ENCODE results near the gene ARID3A.
A peak's percentile ranks its signal among the peaks of the same experiment; 100 is the strongest.
"Not testable (repeated sequence)": the region's sequence is repeated elsewhere in the genome, so short reads cannot be mapped to it uniquely, and the experiment has no call there.

ARID3A gene

DNA sequence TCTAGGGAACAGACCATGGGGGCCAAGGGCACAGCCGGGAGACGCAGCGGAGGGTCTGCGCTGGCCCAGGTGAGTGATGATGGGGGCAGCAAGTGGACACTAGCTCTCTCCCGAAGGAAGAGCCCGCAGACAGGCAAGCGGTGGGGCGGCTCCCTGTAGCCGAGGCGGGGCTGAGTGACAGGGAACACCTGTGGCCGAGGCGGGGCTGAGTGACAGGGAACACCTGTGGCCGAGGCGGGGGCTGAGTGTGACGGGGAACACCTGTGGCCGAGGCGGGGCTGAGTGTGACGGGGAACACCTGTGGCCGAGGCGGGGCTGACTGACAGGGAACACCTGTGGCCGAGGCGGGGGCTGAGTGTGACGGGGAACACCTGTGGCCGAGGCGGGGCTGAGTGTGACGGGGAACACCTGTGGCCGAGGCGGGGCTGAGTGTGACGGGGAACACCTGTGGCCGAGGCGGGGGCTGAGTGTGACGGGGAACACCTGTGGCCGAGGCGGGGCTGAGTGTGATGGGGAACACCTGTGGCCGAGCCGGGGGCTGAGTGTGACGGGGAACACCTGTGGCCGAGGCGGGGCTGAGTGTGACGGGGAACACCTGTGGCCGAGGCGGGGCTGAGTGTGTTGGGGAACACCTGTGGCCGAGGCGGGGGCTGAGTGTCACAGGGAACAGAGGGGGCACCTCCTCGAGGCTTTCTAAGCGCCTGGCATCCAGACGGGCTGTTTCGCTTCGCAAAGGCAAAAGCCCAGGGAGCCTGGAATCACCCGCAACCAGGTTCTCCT lies 34.2 kb upstream of the ARID3A start:
- not testable (repeated sequence) for DNase-seq

DNA sequence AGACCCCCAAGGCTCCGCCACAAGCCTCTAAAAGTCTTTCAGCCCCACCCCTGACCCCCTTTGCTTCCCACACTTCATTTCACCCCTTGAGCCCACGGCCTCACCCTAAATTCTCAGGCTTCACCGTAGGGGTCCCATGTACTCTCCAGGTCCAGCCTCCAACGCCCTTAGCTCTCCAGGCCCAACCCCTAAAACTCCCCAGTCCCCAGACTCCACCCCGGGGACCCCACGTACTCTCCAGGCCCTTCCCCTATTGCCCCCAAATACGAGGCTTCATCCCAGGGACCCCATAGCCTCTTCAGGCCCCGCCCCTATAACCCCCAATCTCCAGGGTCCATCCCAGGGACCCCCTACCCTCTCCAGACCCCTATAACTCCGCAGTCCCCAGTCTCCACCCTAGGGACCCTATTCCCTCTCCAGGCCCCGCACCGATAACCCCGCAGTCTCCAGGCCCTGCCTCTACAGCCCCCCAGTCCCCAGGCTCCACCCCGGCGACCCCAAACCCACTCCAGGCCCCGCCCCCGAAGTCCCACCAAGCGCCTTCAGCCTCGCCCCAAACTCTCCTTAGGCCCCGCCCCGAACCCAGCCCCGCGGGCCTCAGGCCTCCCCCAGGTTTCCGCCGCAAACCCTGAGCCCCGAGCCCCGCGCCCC lies 33.5 kb upstream of the ARID3A start:
- DNase-seq, result no peak

DNA sequence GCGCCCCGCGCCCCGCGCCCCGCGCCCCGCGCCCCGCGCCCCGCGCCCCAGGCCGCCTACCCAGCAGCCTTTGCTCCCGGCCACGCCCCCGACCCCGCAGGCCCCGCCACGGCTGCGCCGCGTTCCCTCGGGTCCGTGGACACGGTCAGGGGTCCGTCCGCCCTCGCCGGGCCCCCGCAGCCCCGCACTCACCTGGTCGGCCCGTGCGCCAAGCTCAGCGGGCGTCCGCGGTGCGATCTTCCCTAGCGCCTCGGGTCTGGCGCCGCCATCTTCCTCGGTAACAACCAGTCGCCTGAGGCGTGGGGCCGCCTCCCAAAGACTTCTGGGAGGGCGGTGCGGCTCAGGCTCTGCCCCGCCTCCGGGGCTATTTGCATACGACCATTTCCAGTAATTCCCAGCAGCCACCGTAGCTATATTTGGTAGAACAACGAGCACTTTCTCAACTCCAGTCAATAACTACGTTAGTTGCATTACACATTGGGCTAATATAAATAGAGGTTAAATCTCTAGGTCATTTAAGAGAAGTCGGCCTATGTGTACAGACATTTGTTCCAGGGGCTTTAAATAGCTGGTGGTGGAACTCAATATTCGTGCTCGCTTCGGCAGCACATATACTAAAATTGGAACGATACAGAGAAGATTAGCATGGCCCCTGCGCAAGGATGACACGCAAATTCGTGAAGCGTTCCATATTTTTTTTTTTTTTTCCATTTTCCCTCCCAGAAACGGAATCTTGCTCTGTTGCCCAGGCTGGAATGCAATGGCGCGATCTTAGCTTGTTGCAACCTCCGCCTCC lies 32.7 kb upstream of the ARID3A start, which contains the start of the genes MED16 and RNU6-9:
MED16 (minus strand) TSS at position 294 of the 796 bp plus-strand sequence. CDS start 2,056 bp downstream, outside the sequence.
RNU6-9 (plus strand) TSS at position 591 of the 796 bp plus-strand sequence.
- DNase-seq, result peak; percentile 93

DNA sequence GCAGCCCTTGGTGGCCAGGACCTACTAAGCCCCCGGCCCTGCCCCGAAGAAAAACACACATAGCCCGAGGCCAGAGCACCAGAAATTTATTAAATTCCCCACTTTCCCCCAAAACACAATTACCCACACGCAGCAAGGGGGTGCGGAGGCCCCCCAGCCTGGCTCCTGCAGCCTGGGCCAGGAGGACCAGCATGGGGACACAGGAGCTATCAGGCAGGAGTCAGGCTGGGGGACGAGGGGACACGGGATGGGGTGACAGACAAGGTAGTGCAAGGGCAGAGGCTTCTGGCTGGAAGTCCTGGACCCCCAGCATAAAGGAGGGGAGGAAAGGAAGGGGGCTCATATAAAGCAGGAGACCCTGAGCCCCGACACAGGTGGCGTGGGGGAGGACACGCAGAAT lies 29.4 kb upstream of the ARID3A start:
- DNase-seq, result no peak

DNA sequence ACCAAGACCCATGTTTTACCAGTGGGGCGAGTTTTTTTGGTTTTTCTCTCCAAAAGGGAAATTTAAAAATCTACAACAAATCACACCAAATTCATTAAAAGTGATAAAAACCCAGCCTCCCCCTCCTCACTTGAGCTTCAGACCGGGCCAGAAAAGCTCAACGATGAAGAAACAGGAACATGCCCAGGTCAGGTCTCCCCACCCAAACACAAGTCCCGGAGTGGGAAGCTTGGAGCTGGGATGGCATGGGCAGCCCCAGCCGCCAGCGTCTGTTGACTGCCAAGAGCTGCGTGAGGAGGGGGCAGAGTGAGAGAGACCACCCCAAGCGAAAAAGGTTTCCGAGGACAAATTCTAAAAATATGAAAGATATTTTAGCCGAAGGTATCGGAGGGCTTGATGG lies 28.8 kb upstream of the ARID3A start:
- no peak for DNase-seq

DNA sequence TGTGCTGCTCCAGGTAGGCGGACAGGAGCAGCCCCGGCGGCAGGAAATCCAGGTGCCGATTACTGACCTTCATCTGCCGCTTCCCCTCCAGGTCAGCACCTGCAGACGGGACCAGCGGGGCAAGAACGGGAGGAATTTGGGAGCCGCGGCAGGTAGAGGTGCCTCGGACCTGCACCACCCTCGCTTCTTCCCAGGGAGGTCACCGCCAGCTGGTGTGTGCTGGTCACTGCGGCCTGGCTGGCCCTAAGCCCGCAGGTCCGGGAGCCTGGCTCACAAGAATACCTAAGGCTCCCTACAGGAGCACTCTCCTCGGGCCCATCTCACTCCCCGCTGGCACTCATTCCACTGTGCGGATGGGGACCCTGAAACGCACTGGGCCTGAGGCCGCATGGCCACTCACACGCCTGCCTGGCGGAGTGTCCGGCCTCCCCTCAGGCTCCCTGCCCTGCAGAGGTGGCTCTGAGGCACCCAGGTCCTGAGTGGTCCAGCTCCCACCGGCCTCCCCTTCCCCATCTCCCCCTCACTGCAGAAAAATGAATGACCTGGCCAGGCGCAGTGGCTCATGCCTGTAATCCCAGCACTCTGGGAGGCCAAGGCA lies 28.3 kb upstream of the ARID3A start:
- no peak for DNase-seq

DNA sequence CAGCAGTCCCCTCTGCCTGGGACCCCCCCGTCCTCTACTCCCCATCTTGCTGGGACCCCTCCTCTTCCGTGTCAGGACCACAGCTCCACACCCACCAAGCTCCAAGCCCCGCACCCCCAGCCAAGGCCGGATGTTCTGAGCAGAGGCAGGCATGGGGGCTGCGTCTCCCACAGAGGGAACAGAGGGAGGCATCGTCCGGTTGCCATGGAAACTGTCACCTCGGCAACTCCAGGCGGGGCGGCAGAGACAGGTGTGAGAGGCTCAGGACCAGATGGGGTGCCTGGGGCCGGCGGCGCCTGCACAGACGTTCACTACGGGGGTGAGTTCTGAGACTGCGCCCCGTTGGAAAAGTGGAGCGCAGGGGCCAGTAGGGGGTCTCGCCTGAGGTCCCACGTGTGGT lies 27.2 kb upstream of the ARID3A start:
- DNase-seq, result peak; percentile 62

DNA sequence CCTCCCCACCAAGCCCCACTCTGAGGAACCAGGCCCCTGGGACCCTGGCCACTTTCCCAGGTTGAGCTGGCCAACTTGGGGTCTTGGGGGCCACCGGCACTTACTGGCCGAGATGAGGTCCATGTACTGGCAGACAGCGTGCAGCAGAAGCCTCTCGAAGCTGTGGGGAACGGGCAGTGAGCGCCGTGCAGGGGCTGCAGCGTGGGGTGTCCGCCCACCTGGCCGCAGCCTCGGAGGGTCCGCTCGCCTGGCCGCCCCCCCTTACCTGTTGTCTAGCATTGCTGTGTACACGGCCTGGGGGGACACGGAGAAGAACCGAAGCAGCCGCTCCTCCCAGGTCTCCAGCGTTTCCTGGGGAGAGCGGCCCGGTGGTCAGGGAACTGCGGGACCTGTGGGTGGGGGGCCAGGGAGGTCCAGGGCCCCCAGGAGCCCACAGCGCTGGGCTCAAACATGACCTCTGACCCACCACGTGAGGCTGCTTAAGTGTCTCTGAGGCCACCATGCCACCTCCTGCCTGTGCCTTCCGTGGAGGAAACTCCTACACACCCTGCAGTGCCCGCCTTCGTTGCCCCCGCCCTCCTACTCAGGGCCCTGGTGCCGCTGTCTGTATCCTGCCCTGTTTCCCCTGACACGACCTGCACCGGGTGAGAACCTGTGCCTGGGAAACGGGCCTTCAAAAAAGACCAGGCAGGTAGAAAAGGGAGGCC lies 26.3 kb upstream of the ARID3A start:
- no peak for DNase-seq

DNA sequence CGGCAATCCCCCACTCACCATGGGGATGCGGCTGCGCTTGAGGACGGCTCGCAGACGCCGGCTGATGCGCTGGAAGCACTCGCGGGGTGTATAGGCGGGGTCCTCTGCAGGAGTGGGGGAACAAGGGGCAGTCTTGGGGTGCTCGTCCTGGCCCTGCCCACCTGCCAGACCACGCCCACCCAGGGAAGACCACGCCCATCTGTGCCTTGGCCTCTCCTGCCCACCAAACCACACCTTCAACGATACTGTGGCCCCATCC lies 25.9 kb upstream of the ARID3A start:
- no peak for DNase-seq

DNA sequence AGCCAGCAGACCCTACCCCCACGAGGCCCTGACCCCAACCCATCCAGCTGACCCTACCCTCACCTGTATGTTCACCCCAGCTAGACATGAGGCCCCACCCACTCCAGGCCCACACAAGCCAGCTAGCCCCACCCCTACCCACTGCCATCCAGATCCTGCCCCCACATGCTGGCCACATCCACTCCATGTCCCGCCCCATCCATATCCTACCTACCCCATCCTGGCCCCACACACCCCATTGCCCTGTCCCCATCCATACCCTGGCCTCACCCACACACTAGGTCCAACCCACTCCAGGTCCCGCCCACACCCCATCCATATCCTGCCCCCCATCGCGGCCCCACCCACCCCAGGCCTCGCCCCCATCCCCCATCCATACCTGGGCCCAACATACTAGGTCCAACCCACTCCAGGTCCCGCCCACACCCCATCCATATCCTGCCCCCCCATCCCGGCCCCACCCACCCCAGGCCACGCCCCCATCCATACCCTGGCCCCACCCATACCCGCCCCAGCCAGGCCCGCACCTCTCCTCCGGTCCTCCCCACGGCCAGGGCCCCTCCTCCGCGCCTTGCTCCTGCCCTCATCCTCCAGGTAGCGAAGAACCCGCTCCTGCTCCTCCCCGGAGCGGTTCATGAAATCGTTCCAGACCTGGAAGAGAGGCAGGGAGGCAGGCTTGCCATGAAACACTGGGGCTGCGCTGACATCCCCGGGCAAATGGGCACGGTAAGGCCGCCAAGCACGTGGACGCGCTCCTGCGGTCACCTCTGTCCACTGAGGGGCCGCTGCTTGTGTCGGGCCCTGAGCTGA lies 25.3 kb upstream of the ARID3A start:
- DNase-seq, result peak; percentile 53

DNA sequence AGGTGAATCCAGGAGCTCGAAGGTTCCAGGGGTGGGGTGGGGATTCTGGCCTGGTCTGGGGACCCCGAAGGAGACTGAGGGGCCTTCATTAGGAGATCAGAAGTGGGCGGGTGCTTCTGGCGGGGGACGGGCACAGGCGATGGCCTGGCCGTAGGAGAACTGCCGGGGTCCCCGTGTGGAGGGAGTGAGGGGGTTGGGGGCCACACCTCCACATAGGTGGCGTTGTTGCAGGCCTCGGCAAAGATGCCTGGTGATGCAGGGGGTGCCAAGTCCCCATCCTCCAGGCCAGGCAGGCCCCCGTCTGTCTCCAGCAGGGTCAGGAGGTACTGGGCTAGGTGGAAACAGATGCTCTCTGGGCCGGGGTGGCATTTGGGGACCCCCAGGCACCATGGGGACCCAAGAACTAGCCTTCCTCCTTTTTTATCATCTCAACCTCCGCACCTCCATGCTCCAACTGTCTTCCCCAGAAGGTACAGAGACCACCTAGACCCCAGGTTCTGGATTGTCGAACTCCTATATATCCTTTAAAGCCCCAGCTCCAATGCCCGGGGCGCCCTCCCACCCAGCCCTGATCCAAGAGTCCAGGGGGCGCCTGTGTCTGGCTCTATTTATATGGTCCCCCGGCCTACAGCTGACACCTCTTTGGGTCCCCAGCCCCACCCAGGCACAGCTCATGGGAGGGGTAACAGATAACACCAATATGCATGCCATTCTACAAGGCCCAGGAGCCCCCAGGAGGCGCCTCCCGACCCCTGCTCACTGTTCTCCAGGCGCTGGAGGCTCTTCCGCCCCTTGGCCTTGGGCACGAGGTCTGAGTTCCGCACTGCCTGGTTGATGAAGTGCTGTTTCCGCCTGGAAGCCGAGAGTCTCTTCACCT lies 24.4 kb upstream of the ARID3A start:
- DNase-seq, result no peak

DNA sequence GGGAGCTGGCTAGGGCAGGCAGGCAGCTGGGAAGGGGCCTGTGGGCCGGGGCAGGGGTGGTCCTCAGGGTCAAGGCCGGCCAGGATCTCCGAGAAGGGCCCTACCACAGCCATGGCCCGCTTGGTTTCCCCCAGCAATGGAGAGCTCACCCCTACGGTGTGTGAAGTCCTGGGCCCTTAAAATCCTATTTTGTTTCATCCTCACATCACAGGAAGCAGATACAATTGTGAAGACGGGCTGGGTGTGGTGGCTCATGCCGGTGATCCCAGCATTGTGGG lies 23.8 kb upstream of the ARID3A start:
- DNase-seq, result no peak

DNA sequence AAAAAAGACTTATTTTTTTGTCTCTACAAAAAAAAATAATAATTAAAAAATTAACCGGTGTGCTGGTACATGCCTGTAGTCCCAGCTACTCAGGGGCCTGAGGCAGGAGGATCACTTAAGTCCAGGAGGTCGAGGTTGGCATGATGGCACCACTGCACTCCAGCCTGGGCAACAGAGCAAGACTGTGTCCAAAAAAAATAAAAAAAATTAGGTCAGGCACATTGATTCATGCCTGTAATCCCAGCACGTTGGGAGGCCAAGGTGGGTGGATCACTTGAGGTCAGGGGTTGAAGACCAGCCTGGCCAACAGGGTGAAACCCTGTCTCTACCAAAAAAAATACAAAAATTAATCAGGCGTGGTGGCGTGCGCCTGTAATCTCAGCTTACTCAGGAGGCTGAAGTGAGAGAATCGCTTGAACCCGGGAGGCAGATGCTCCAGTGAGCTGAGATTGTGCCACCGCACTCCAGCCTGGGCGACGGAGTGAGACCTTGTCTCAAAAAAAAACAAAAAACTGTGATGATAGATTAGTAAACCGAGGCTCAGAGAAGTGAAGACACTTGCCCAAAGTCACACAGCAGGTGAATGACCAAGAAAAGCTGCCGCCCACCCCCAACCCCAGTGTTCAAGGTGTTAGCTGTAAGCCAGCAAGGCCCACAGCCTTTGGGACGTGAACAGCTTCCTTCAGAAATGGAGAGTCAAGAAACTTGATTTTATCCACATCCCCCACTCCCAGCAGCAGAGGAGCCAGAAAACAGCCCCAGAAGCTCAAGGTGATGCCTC lies 23.2 kb upstream of the ARID3A start:
- no peak for DNase-seq

DNA sequence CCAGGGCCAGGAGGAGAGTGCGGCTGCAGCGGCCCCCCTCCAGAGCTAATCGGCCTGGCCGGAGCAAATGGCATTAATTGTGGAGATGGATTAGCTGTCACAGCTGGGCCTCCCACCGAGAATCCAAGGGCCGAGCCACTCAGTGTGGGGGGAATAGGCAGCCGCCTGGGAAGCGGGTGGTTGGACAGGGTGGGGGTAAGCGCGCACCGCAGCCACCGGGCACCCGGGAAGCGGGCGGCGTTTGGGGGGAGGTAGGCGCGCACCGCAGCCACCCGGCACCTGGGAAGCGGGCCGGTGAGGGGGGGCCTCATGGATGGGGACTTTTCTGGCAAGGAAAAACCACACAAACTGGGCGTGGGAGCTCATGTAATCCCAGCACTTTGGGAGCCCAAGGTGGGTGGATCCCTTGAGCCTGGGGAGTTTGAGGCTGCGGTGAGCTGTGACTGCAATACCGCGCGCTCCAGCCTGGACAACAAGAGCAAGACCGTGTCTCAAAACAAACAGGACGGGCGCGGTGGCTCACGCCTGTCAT lies 22.5 kb upstream of the ARID3A start:
- no peak for DNase-seq

DNA sequence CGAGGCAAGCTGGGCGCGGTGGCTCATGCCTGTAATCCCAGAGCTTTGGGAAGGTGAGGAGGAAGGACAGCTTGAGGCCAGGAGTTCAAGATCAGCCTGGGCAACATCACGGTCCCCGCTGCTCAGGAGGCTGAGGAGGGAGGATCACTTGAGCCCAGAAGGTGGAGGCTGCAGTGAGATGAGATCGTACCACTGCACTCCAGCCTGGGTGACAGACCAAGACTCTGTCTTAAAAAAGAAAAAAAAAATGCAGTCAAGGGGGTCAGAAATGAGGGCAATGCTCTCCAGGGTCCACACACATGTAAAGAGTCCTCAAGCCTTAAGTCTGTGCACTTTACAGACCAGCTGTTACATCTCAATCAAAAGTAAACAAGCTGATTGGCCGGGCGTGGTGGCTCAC lies 21.3 kb upstream of the ARID3A start:
- DNase-seq, result no peak

DNA sequence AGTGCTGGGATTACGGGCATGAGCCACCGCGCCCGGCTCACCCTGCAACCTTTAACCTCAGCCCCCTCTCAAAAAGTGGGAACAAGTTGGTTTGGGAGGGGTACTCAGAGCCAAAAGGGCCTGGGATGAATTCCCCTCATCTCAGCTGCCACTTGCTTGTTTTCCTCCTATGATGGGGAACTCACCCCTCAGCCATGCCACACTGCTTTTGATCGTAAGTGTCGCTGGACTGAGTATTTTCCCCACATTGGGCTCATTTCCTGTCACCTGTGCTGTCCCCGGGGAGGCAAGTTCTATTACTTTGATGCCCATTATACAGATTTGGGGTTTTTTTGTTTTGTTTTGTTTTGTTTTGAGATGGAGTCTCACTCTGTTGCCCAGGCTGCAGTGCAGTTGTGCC lies 19.4 kb upstream of the ARID3A start:
- DNase-seq, result peak; percentile 23

DNA sequence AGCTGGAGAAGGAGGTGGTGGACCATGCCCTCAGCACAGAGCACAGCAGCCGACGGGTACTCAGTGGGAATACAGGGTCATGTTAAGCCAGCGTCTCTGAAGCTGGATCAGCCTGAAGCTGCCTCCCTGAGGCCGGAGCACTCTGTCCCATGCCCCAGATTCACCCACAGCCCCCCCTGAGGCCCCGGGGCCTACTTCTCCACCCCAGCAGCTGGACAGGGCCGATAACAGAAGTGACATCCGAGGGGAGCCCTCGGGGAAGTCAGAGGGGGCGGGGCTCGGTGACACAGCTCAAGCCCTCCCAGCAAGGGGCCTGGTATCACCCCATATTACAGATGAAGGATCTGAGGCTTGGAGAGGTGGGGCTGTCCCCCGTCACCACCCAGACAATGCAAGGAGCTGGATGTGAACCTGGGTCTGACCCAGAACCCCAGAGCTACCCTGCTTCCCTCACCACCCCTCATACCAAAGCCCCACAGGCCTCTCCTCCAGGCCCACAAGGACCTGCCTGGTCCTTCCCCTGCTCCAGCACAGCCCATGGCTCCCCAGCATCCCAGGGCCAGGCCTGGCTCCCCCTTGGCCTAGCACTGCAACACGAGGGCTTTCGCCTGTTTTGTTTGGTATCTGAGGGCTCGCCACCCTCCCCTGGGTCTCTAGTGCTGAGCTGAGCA lies 18.5 kb upstream of the ARID3A start:
- peak; percentile 60 for DNase-seq

DNA sequence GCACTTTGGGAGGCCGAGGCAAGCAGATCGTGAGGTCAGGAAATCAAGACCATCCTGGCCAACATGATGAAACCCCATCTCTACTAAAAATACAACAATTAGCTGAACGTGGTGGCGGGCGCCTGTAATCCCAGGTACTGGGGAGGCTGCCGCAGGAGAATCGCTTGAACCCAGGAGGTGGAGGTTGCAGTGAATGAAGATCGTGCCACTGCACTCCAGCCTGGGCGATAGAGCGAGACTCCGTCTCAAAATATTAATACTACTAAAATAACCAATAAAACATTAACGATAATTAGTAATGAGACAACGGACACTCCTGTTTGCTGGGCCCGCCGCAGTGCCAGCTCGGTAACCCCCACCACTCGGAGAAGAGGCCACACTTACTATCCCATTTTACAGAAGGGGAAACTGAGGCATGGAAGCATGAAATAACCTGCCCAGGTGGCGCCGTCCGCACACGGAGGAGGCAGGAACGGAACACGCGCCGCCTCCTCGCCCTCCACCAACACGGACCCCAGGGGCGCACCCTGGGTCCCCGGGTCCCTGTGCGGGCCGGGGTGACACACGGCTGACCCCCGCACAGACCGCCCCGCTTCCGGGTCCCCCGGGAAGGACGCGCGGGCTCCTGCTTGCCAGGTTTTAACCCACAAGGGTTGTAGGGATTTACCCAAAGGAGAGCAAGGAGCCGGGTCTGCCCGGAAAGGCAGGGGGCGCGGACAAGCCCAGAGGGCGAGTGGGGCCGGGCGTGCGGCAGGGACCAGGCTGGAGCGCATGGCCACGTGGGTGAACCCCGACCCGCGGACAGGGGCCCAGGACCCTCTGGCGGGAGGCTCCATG lies 14.4 kb upstream of the ARID3A start:
- DNase-seq, result no peak

All from CD4-positive, alpha-beta T cell treated with Interleukin-17A for 4 hours (primary cell).